GM21528 (cell line): ENCODE results near the gene KCNIP1.

ENCODE experiments used
- ATAC-seq: cut with Tn5 transposase; IDR thresholded peaks from one replicate; pipeline ENCODE4 v1.9.1; 2021; ENCODE audit warnings: mild to moderate bottlenecking, moderate library complexity; ENCODE audit not compliant: unreplicated experiment, low FRiP score

KCNIP1 gene

DNA sequence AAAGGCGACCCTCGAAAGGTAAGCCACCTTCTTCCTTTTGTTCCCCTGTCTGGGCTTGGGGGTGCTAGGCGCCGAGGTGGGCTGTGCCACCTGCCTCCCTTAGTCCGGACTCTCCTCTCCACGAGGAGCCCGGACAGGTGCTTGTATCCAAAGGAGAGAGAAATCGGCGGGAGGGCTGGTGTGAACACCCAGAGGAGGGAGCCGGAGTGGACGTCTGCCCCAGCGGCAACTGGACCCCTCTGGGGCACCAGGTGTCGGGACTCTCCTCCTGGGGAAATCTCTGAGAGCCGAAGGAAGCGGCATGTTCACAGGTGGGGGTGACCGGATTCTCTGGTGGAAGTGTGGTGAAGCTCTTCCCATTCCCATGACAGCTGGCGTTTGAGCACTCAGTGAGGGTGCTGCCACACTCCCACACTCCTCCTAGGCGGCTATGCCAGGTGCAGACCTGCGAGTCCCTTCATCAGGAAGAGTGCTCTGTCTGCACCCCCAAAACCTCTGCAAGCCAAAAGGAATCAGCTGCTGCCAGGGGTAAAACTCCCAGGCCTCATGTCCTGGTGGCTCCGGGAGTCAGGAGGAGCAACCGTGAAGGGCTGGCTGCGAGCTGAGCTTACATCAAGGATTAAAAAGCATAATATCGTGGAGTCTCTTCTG, 921 bp downstream of the KCNIP1 start:
- ATAC-seq: no peak

DNA sequence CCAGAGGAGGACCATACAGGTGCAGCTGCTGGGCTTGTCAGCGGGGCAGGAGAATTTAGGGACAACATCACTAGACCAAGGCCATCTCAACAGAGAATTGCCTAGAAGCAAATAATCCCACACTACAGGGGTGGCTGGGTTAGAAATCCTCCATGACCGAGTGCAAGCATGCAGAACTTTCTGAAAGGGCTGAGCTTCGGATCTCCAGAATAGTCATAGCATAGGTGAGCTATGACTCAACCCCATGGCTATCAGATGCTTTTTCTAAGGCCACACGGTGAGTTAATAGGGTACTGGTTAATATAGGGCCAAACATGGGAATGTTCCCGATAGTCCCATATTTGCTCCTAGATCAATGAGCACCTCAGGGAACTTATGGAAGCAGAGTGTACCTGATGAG, 4.2 kb downstream of the KCNIP1 start:
- ATAC-seq: no peak

DNA sequence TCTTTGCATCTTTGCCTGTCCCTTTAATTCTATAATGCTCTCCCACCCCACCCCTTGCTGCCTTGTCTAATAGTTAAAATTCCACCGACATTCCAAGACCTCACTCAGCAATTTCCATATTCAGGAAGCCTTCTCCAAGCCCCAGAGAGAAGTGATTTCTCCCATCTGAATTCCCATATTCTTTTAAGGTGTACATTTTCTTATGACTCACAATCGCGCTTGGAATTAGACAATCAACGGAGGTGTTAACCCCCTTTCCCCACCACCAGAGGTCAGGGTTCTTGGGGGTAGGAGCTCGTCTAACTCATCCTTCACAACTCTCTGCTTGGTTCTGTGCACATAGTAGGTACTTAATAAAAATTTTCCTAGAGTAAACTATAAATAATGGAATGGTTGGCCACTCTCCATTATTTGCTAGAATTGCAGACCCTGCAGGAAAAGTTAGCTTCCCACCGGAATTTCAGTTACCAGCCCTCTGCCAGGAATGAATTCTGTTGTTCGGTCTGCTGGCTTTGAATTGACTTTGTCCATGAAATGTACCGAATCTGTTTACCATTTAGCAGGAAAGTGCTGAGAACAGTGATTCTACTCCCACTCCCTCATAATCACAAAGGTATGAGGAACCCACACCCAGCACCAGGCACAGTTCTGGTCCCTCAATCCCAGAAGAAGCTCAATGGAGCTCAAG, 5.0 kb downstream of the KCNIP1 start:
- ATAC-seq: no peak

DNA sequence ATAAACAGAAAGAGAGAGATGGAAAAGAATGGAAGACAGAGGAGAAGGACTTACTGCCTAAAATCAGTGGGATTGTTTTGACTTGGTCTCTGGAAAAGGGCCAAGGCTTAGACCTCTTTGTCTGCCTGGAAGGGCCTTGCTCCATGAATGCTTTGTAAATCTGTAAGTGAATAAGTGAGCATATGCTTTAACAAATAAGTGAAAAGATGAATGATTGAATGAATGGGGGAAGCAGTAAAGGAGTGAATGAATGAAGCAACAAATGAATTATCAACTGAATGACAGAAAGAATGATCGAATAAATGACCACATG, 5.5 kb downstream of the KCNIP1 start:
- no peak for ATAC-seq

DNA sequence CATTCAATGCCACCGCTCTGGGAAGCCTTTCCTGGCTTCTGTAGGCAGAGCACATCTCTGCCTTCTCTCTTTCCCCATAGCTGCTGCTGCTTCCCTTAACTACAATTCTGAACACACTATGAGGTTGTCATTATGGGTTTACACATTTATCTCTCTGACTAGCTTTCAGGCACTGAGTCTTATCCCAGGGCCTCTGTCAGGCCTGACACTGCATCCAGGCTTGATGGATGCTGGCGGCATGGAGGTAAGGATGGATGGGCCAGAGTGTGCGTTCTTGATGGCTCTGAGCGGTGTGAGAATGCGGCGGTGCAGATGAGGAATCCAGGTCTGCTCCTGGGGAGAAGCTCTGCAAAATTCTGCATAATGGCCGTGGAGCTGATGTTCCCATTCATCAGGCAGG, 6.3 kb downstream of the KCNIP1 start:
- no peak for ATAC-seq

DNA sequence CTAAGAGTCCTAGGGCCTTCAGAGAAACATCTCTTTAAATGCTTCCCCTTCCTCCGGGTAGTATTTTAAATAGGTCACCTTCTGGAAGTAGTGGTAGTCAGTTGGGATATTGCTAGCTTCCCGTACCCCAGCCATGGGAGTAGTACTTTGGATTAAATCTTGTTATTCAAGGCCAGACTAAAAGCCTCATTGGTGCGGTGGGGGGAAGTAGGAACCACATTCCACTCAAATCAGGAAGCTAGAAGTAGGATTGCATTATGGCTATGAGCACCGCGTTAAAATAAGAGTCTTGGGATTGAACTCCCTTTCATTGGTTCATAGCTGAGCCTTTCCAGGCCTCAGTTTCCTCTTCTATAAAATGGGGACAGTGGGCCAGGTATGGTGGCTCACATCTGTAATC, 6.7 kb downstream of the KCNIP1 start:
- ATAC-seq: no peak

DNA sequence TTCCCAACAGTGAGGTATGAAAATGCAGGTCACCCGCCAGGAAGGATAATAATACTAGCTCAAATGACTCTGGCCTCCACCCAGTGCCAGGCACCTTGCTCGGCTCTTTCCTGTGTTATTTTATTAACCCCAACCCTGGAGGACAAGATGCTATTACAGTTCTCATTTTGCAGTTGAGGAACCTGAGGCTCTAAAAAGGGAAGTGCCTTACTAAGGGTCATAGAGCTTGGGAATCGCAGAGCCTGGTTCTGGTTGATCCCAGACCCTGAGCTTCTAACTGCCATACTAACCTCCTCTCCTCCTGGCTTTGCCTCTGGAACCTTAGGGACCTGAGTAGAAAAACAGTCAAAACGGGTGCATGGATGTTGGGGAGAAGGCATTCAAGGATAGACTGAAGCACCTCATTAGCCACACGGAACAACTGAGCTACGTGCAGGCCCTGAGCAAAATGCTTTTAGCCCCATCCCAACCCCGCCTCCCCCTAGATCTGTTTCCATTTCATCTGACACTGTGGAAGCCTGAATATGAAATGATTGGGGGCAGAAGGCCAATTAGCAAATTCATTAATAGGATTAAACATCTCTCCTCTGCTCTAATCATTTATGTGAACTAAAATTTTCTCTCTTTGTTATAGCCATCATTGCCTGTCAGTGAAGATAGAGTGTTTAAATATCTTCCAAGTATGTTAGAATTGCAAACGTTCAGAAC, 7.9 kb downstream of the KCNIP1 start:
- ATAC-seq: no peak

DNA sequence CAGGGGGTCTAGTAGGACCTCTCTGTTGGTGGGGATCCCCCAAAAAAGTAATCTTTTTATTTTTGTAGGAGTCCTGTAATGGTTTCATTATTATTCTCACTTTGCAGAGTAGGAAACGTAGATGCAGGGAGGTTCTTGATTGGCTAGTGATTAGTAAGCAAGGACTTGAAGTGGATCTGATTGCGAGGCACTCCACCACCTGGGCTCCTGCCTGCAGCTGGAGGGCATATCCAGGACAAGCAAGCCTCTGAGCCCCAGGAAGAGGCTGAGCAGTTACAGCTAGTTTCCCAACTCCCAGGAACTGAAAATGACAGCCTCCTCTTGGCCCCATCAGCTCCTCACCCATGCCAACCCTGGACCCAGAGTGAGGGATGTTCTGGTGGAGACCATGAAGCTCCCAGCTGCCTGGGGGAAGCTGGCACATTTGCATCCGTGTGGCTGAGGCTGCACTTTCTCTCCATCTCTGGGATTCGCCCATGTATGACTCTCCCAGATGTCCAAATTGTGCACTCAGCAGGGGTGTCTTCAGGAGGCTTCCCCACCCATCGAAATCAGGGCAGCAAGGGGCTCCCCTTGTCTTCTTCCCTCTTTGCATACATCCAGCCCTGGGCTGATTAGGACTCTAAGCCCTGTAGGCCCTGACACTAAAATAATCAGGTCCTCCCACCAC, 10.2 kb downstream of the KCNIP1 start:
- ATAC-seq: no peak

DNA sequence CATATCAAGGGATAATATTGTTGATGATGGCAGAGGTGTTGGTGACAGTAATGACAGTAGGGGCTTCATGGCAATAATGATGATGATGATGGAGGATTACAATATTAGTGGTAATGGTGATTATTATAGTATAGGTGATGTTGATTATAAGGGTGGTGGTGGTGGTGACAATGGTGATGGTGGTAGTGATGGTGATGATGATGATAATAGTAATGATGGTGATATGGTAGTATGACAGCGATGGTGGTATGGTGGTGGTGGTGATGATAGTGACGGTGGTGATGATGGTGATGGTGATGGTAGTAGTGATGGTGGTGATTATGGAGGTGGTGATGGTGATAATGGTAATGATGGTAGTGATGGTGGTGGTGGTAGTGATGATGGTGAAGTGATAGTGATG, 13.6 kb downstream of the KCNIP1 start:
- ATAC-seq: no peak

DNA sequence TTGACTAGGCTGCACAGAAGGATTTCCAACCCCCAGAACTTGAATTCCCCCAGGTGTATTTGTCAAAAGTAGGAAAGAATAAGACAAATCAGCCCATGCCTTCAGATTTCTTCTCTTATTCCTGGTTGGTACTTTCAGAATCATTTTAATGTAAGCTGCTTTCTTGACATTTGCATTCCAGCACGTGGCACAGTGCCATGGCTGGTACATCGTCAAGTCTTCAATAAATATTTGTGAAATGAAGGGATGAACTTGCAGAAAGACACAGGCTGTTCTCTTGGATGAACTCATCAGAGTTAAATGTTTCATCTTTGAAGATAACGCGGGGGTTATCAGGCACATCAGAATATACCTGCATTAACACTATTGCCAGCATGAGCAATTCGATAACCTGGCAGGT, 14.5 kb downstream of the KCNIP1 start:
- no peak for ATAC-seq

DNA sequence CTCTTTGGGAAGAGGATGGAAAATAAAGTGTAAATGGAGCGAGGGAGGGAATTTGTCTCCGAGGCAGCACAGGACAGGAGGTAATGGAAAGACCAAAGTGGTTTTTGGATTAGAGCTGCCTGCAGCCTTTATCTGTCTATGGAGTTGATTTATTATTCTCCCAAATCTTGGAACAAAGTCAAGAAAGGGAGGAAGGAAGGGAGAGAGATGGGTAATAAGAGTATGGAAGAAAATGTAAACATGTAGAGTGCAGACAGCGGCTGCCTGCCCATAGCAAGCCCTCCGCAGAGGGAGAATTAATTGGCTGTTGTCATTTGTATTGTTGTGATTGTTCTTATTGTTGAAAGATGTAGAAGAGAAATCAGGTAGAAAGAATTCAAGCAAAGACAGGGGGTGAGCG, 15.7 kb downstream of the KCNIP1 start:
- ATAC-seq: no peak

DNA sequence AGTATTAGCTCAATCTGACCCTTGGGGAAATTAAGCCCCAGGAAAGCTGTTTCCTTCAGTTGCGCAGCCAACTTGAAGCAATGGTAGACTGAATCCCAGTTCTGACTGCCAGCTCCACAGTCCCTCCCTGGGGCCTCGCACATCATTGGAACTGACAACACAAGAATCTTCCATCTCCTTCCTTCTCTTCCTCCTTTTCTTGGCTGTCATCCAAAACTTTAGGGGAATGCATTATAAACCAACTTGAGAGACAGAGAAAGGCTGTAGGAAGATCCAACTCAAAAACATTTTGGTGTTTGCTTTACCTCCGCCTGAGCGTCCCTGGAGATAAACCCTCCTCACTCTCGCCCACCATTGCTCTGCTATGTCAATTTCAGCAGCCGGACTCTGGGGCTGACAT, 16.6 kb downstream of the KCNIP1 start:
- no peak for ATAC-seq

DNA sequence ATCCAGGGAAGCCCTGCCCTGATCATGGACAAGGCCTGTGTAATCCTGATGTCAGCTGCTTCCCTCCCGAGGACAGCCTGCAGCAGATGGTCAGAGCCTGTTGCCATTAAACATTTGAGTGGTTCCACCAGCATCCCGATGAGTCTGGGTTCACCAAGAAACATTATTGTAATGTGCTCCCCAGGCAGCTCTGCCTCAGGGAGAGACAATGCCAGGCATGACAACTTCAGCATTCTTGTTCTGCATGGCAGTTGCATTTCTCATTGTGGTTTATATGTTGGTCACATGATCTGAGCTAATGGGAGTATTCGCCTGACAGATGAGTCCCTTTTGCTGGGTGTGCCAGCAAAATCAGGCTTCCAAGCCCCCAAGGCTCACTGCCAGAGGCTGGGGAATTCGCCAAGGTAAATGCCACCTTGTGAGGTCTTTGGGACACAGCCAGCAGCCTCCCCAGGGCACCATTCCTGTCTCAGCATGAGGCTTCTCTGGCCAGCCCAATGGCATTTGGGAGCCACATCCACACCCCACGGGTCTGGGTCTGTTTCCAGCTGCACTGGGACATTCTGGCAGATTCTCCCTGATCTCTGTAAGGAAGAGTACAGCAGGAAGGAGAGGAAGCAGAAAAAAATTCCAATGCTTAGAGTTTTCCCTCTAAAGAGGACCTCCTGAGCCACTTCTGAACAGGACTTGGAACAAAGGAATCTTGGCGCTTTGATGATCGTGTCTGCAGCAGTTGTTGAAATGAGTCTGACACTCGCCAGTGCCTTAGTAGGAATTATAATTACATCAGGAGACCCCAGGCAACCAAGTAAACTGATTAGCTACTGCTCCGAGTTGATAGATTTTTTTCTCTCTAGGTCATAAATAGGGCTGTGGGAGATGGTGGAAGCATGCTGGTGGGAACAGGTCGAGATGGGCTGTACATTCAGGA, 18.7 kb downstream of the KCNIP1 start:
- ATAC-seq: no peak

DNA sequence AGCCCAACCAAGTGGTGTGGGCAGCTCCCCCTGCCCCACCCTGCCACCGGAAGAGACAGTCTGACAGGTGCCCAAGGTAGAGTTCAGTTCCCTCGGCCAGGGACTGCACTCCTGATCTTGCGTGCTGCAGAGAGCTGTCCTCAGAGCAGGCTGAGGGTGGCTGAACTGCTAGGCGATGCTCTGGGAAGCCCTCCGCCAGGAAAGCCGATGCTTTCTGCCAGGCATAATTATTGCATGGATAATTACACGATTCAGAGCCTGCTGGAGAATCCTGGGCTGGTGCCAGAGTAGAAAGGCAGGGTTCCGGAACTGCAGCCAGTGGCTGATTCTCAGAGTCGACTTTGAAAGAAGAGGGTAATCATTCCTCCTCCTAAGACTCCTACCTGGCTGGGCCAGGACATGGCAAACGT, 19.3 kb downstream of the KCNIP1 start:
- no peak for ATAC-seq

DNA sequence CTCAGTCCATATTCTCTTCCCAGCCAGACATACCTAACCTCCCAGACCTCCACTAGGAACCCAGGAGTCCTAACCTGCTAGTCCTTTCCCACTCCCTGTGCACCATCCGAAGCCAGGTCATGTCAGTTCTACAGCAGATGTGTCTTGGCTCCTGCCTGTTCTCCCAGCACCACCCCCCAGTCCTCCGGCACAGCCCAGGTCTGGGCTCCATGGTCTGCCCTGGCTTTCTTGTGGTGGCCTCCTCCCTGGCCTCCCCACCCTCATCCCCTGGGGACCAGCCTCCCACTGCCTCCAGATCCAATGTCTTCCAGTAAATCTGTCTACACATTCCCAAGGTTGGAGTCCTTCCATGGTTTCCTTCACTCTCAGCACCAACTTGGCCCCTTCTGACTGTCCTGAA, 20.0 kb downstream of the KCNIP1 start:
- ATAC-seq: no peak

DNA sequence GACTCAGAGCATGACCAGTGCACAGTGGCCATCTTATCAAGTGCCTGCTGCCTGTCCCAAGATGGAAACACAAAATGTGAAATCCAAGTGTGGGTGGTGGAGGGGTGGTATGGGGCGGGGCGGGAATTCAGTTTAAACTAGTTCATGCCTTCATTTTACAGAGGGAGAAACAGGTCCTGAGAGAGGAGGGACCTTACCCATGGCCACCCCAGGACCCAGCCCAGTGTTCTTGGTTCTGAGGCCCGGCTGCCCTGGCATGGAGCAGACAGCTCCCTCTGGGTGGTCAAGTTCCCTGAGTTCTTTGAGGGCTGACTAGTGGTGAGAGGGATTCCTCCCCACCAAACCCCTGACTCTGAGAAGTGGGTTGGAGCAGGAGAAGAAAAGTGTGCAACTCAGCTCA, 20.8 kb downstream of the KCNIP1 start:
- ATAC-seq: no peak

DNA sequence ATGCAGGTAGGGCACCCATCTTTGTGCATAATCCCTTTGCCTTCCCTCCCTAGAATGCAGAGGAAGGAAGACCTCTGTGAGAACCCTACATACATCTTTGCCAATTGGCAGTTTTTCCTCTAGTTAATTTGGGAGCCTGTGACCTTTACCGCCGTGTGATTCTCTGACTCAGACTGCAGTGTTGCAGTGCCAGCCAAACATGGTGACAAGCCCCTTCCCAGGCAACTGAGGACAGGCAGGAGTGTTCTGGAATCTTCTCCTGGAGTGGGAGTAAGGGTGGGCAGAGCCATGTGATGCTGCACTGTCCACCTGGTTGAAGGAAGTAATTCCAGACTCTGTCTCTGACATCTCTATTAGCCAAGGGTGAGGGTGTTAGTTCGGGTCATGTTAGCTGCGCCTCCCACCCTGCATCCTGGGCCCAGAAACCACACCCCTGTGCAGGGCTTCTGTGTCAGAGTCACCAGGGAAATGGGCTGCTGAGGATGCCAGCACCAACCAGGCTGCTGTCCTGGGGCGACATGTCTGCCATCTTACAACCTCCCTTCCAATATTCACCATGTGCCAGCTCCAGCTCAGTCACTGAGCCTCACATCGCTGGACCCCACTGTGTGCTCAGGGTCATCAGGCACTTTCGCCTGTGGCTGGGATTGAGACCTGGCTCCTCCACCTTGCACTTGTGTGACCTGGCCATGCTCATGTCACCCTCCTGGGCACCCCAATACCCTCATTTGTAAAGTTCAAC, 21.8 kb downstream of the KCNIP1 start:
- no peak for ATAC-seq

DNA sequence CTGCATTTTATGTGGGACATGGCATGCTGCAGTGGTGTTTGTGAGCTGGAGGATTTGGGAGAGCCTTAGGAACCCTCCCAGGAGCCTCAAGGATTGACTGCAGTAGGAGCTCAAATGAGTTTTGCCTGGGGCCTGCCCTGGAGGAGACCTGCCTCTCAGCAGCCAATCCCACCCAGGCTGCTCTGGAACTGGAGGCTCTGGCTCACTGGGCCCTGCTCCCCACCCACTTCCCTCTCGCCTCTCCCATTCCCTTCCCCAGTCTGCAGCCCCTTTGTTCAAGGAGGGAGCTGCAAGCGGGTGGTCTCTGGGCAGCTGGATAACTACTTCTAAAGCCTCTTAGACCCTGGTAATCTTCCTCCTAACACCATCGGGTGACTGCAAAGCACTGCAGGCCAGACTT, 24.2 kb downstream of the KCNIP1 start:
- no peak for ATAC-seq

DNA sequence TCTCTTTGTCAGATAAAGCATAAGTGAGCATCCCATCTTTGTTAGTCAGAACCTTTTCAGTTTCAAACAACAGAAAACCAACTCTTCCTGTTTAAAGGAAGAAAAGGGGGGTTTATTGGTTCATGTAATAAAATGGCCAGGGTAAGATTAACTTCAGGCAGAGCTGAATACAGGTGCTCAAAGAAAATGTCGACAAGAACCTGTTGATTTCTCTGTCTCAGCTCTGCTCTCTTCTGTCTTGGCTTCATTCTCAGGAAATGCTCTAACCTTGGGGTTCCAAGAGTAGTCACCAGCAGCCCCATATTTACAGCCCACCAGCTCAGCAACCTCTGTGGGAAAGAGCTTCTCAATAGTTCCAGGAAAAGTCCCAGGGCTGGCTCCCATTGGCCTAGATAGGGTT, 25.2 kb downstream of the KCNIP1 start:
- ATAC-seq: no peak

DNA sequence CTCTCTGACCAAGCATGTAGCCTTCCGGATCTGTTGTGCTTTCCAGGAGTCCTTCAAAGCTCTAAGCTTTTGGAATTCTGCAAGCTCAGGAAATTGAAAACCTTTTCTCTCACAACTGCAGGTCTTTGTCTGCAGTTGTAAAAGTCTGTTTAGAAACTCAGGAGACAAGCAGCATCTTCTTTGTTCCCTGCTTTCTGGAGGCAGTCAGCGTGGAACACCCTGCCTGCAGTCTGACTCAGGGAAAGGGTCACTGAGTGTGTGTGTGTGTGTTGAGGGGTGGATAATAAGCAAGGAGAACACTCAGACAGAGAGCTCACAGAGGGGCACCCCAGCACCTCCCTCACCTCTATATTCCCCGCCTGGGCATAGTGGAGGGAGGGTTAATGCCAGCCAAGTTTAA, 29.1 kb downstream of the KCNIP1 start:
- ATAC-seq: no peak
